ENCODE measurements around the gene TBC1D3B.
"Not testable (repeated sequence)": the region's sequence is repeated elsewhere in the genome, so short reads cannot be mapped to it uniquely, and the experiment has no call there.

Gene TBC1D3B

DNA sequence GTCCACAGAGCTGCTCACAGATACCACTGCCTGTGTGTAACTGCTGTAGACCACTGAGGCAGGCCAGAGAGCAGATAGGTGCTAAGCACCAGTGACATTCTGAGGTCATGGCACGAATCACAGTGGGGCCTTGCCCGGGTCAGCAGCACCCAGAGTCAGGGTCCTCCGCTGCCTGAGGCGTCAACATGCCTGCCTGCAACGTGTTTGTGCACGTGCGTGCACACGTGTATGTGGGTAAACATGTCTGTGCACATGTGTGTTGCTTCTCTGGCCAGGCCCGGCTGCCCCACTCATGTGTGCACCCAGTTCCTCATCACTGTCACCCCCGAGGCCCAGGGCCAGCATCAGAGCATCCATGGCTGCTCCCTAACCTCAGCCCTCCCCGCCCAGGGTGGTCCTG is at the start of gene TBC1D3B:
TBC1D3B (minus strand) TSS at position 101 of the 400 bp plus-strand sequence. CDS start 1,586 bp downstream, outside the sequence.
- not testable (repeated sequence) for DNase-seq

DNA sequence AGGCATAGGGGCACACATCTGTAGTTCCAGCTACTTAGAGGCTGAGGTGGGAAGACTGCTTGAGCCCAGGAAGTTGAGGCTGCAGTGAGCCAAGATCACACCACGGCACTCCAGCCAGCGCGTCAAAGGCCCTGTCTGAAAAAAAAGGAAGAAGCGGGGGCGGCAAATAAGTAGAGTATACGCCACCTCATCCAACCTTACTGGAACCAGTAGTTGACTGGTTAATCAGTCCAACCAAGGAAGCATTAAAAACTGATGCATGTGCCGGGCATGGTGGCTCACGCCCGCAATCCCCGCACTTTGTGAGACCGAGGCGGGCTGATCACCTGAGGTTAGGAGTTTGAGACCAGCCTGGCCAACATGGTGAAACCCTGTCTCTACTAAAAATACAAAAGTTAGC is 46.5 kb upstream of the TBC1D3B start:
- DNase-seq, result not testable (repeated sequence)

DNA sequence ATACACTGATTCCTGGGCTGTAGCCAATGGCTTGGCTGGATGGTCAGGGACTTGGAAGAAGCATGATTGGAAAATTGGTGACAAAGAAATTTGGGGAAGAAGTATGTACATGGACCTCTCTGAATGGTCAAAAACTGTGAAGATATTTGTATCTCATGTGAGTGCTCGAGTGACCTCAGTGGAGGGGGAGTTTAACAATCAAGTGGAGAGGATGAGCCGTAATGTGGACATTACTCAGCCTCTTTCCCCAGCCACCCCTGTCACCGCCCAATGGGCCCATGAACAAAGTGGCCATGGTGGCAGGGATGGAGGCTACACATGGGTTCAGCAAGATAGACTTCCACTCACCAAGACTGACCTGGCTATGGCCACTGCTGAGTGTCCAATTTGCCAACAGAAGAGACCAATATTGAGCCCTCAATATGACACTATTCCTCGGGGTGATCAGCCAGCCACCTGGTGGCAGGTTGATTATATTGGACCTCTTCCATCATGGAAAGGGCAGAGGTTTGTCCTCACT is 45.2 kb upstream of the TBC1D3B start:
- not testable (repeated sequence) for DNase-seq

DNA sequence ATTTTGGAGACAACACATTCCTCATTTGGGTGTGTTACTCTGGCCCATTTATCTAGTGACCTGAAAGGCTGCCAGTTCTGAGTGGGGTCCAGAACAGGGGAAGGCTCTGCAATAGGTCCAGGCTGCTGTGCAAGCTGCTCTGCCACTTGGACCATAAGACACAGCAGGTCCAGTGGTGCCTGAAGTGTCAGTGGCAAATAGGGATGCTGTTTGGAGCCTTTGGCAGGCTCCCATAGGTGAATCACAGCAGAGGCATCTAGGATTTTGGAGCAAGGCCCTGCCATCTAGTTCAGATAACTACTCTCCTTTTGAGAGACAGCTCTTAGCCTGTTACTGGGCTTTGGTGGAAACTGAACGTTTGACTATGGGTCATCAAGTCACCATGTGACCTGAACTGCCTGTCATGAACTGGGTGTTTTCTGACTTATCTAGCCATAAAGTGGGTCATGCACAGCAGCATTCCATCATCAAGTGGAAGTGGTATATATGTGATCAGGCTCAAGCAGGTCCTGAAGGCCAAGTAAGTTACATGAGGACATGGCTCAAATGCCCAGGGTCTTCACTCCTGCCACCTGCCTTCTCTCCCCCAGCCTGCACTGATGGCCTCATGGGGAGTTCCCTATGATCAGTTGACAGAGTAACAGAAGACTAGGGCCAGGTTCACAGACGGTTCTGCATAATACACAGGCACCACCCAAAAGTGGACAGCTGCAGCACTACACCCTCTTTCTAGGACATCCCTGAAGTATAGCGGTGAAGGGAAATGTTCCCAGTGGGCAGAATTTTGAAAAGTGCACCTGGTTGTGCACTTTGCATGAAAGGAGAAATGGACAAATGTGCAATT is 44.5 kb upstream of the TBC1D3B start:
- not testable (repeated sequence) for DNase-seq

DNA sequence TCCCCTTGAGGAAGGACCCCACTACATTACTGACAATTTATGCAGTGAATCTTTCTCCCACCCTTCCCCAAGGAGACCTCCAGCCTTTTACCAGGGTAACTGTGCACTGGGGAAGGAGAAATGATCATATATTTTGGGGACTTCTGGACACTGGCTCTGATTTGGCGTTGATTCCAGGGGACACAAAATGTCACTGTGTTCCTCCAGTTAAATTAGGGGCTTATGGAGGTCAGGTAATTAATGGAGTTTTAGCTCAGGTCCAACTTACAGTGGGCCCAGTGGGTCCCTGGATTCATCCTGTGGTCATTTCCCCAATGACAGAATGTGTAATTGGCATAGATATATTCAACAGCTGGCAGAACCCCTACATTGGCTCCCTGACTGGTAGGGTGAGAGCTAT is 43.1 kb upstream of the TBC1D3B start:
- not testable (repeated sequence) for DNase-seq

DNA sequence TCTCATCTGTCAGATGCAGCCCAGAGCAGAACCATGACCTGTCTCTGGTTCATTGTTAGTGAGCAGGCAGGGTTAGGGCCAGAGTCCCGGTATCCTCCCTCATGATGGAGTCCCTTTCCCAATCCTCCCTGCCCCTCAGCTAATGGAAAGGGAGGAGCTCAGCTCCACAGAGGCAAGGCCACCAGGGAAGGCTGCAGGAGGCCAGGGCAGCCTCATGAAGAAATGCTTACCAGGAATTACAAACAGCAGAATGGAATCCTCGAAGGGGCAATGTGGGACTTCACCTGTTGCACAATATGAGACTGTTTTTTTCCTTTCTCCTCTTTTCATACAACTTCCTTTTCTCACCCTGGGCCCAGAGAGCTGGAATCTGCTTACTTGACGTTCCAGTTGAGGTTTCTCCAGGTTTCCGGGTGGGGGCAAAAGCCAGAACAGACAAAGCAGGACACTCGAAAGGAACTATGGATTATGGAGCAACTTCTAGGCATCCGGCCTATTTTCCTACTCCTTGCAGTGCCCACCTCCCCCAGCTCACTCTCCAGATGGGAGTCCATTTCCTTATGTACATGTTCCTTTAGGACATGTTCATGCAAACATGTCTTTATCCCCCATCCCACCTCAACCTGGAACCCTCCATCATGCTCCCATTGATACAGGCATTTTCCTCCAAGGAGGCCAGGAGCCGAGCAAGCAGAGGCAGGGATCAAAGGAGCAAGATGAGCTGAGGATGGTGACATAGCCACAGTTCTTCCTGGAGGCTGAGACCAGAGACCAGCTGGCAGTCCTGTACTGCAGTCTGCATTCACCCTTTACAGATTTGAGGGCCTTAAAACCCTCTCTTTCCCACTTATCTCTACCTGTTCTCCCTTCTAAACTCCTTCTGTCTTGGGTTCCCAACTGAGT is 39.2 kb upstream of the TBC1D3B start:
- not testable (repeated sequence) for DNase-seq

DNA sequence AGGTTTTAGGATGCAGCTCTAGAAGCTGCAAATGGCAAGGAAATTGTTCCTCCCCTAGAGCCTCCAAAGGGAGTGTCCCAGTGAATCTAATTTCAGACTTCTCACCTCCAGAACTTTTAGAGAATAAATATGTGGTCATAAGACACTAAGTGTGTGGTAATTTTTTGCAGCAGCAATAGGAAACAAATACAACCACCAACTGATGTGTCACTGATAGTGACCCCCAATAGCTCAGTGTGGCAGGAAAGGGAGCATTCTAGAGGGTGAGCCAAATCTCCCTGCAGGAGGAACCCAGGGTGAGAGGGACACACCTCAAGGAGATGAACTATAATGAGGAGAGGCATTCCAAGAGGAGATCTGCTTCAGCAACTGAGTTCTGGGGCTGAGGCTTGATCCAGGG is 38.5 kb upstream of the TBC1D3B start:
- DNase-seq, result no peak

DNA sequence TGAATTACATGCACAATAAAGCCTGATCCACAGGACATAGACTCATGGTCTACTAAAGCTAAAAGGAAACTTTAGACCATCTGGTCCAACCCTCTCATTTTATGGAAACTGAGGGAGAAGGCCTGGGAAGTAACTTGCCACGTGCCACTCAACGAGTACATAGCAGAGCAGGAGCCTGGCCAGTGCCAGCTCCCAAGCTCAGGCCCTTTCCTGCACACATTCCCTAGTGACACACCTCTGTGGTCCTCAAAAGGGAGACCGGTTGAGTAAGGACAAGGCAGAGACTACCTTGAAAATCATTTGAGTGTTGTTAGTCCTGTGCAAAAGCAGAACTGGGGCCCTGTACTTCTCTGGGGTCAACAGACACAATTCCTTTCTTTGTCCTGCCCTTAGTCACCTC is 37.3 kb upstream of the TBC1D3B start:
- no peak for DNase-seq

DNA sequence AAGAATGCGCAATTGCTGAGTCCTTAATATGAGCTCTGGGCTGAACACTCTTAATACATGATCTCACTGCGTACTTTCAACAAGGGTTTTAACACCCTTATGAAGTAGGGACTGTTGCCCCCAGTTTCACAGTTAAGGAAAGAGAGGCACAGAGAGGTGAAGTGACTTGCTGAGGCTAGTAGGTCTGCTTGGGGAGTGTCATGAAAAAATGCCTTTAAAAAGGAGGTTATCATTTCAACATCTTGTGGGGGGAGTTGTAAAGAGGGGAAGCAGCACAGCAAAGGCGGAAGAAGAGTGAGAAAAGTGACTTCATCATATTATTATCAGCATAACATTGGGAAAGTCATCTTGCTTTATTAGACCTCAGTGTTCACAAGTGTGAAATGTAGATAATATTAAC is 36.5 kb upstream of the TBC1D3B start:
- DNase-seq, result no peak

DNA sequence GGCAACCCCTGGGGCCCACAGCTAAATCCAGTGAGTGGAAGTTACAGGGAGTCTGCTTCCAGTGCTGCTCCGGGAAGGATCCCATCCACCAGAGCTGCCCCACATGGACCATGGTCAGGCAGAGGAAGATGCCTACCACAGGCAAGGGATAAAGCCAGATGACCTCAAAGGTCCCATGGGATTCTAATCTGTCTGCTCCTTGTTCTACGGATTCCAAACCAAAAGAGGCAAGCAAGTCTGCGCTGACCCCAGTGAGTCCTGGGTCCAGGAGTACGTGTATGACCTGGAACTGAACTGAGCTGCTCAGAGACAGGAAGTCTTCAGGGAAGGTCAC is 35.8 kb upstream of the TBC1D3B start:
- no peak for DNase-seq

DNA sequence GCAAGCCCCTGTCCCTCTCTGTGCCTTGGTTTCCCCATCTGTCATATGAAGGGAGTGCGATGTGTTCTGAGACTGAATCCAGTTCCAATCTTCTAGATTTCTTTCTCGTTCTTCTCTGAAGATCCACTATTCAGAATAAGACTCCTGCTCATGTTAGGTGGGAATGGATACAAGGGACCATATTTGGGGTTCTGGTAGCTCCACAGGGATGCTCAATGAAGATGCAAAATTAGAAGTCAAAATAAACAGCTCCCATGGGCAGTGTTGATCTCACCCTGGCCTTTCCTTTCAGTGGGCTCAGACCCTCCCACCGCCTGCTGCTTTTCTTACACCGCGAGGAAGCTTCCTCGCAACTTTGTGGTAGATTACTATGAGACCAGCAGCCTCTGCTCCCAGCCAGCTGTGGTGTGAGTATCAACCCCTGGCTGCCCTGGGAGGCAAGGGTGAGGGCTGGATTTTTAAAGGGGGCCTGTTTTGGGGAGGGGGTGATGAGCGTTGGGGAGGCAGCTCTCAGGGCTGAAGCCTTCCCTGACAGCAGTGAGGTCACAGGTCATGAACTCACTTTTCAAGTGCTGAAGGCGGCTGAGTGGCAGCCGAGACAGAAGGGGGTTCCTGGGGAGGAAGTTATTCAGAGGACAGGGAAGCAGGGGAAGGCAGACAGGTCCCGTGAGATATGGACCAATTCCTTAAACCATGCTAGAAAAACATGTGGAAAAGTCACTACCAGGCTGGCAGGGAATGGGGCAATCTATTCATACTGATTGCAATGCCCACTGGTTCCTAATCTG is 35.2 kb upstream of the TBC1D3B start:
- peak; percentile 68 for DNase-seq

DNA sequence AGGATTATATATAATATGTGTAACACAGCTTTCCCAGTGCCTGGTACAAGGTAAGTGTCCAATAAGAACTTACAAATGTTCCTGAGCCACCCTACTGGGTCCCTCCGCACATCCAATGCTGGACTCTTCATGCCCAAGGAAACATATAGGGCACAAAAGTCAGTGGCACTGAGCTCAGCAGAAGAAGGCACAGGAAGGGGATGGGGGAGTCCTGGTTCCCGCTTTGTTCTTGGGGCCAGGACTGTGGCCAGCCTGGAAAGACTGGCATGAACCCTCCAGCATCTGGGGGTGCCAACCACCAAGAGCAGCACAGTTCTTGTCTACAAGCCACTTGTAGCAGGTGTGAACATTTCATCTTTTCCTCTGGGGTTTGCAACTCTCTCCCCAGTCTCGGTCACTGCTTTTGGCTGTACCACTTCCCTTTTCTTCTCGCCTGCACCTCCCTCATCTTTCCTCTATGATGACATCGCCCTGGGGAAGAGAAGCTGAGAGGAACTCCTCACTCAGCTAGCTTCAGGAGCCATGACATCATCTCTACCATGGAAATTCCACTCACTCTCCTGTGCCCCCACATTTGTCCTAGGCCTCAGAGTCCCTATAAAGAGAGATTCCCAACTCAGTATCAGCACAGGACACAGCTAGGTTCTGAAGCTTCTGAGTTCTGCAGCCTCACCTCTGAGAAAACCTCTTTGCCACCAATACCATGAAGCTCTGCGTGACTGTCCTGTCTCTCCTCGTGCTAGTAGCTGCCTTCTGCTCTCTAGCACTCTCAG is 34.2 kb upstream of the TBC1D3B start, which contains the start of gene CCL4L2:
CCL4L2 (plus strand) TSS at position 625 of the 773 bp plus-strand sequence.
- DNase-seq, result peak; percentile 65

DNA sequence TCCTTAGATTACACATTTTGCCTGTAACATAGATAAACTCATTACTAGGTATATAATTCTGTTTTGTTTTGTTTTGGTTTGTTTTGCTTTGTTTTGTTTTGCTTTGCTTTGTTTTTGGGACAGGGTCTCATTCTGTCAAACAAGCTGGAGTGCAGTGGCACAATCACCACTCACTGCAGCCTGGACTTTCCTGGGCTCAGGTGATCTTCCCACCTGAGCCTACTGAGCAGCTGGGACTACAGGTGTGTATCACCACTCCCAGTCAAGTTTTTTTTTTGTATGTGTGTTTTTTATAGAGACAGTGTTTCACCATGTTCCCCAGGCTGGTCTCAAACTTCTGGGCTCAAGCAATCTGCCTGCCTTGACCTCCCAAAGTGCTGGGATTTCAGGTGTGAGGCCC is 33.1 kb upstream of the TBC1D3B start:
- no peak for DNase-seq

DNA sequence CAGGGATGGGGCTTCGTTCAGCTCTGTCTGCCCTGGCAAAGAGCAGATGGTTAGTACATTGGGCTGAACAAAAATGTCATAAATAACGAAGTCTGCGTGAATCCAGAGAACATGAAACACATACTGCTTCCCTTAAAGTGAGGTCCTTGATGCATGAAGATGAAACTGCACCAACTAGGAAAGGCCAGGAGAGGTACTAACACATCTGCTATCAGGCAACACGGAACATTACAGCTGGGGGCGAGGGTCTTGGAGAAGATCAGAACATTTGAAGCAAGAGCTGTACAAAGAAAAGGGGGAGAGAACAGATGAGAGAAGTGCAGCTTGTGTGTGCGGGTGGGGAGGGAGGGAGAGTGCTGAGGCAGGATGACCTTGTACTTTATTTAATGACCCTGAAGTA is 30.9 kb upstream of the TBC1D3B start:
- not testable (repeated sequence) for DNase-seq

DNA sequence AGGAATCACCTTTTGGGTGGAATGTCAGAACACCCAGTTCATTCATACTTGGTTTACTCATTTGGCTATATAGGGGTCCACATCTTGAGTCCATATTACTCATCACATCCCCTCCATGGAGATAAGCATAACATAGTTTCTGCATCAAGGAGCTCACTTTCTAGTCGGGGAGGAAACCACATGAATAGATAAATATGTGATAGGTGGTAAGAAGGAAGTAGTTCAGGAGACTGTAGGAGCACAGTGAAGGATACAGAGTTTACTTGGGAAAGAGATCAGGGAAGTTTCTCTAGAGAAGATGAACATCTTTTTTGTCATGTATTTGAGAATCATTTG is 30.0 kb upstream of the TBC1D3B start:
- DNase-seq, result not testable (repeated sequence)

DNA sequence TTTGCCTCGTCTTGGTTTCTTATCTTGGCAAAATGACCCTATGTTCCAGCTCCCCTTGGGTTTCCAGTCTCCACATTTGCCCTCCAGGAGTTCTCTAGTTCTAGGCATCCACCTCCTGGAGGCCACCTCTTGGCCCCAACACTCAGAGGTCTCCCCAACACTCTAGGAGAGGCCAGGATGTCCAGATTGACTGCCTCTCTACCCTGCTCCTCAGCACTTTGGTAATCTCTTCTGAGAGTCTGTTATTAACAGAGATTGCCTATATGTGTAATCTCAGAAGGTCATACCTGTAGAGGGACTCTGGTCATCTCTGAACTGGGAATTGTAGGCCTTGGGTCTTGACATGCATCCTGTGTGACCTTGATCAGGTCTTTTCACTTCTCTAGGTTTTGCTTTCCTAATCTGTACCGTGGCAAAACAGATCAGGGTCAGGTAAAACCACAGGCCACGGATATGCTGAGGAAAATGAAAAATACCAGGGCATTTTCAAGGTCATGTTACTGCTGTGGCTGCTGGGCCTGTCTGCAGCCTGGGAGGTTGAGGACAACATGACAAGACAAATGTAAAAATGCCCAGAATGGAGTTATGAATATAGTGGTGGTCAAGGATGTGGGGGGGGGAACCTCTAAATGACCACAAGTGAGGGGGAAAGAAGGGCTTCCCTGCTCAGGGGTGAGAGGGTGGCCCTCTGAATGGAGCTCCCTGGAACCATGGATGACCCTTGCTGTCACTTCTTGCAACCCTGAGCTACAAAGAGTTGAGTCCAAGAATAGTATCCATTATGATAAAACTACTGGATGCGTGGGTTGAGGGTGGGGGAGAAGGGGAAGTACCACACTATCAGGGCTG is 29.4 kb upstream of the TBC1D3B start:
- DNase-seq, result no peak

DNA sequence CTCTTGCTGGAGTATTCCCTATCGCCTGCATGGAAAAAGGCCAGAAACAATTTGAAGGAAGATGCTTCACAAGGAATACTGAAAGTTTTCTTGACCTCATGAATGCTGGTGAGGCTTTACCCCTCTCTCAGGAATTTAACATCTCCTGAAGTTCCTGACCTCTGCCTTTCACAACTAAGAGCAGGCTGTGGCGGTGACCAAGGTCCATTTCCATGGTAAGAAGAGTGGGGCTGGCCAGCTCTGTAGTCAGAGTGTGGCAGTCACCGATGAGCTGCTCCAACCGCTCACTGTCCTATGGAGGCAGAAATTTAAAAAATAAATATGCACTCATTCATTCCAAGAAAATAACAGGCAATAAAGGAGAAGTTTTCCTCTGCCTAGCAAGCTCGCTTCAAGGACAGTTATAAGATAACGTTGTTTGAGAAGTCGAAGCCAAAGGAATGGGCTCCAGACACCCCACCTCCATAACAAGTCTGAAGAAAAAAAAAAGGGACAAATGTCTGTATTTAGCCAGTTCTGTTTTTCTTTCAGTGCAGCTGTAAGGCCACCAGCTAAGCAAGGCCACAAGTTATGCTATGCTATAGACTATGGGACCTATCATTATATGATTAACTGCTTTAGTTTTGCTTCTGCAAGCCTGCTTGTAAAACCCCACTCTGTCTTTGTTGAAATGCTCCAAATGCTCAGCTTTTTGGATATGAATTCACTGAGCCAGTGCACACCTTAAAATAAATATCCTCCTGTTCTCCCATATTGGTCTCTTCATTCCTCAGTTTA is 28.5 kb upstream of the TBC1D3B start:
- no peak for DNase-seq

DNA sequence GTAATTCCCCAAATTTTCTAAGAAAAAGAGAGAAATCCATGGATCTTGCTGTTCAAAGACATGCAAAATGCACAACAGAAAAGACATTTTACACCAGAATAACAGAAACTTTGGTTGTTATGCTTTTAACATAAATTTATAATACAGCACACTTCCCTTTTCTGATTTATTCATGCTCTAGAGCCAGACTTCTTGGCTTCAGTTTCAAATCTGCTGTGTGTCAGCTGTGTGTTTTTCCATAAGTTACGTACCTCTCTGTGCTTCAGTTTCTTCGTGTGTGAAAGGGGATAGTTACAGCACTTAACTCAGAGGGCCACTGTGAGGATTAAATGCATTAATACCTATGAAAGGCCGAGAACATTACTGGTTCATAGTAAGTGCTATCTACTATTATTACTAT is 26.9 kb upstream of the TBC1D3B start:
- no peak for DNase-seq

DNA sequence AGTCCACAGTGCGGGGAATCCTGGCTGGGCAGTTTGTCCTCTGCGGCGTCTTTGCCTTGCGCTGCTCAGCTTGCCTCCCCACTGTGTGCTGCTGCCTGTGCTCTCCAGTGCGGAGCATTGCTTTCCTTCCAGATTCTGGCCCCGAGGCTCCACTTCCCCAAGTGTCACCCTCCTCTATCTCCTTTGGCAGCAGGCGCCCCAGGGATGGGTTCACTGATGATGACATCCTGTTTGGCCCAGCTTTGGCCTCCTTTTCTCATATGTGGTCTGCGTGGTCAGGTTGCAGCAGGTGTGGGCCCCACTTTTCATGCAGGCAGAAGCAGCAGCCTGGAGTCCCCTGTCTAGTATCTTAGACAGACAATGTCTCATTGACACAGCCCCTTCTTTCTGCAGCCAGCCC is 25.1 kb upstream of the TBC1D3B start:
- DNase-seq, result not testable (repeated sequence)

DNA sequence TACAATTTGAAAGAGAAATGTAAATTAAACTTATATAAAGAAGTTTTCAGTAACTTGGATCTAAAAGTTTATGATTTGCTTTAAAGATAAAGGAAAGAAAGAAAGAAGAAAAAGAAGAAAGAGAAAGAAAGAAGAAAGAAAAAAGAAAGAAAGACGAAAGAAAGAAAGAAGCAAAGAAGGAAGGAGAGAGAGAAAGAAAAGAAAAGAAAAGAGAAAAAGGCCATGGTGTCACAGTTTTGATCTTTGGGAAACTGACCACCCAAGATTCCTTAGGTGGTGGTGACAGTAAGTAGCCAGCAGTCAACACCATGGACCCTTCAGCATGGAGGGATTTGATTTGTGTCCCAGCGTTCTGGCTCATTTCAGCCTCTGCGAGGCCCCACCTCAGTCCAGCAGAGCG is 24.7 kb upstream of the TBC1D3B start:
- not testable (repeated sequence) for DNase-seq

Data from CD4-positive, alpha-beta T cell treated with Interleukin-15 for 1 hour (primary cell).